ENCODE measurements around the gene ZNF273.

ZNF273 gene

GRCh38 chr7:64876792-64877713 is 26.0 kb upstream of the ZNF273 start:
- DNase-seq (ENCODE audit: low read depth in 2 of 2), result no peak

DNA sequence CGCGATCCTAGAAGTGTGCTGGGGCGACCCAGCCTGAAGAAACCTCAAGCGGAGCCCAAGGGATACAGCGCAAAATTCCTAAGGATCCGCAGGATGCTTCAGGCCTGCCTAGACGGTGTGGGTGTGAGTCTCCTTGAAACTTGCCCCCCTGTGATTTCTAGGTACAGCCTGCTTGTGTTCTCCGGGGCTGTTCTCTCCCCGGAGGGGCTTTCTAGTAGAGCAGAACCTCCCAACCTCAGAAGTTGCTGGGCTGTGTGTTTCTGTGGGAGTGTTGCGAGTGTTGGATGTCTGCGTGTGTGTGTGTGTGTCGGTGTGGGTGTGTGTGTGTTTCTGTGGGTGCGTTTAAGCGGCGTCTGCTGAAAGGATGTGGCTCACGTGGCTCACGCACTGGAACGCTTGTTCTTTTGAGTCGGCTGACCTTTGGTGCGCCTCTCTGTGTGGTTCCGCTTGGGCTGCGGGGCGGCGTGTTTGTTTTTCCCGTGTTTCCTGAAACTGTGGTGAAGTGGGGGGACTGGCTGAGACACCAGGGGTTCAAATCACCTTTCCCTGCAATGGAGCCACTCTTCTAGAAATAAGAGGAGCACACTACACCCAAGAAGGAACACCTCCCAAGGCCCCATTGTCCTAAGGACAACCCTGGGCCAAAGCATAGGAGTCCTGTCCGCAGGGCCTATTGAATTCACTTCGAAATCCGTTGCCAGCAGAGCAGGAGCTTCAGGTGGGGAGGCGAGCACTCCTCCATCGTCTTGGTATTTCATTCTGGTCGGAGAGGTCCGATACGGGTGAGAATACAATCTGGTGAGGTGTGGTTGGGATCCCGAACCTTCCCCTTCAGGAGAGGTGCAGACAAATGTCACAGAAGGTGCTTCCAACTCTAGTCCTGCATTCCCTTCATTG is 25.1 kb upstream of the ZNF273 start:
- no peak for DNase-seq (ENCODE audit: low read depth in 2 of 2)

DNA sequence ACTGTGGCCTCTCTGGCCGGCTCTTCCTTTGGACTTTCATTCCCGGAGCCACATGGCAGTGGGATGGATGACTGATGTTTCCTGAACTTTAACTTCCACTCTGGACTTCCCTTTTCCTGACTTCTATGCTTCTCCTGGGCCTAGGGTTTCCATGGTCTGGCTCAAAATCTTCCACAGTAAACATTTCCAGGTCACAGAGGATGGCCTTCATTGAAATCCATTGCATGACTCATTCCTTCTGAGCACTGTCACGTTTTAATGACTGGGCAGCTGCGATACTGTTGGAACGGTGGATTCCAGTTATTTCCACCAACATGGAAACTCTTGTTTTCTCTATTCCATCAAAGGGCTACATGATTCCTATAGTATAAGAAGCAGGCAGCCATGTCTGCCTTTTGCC is 24.4 kb upstream of the ZNF273 start:
- no peak for DNase-seq (ENCODE audit: low read depth in 2 of 2)

GRCh38 chr7:64879086-64879730 is 23.9 kb upstream of the ZNF273 start:
- DNase-seq (ENCODE audit: low read depth in 2 of 2), result no peak

- DNase-seq (ENCODE audit: low read depth in 2 of 2), result no peak
Measured at GRCh38 chr7:64879800-64880199, 23.3 kb upstream of the ZNF273 start.

DNA sequence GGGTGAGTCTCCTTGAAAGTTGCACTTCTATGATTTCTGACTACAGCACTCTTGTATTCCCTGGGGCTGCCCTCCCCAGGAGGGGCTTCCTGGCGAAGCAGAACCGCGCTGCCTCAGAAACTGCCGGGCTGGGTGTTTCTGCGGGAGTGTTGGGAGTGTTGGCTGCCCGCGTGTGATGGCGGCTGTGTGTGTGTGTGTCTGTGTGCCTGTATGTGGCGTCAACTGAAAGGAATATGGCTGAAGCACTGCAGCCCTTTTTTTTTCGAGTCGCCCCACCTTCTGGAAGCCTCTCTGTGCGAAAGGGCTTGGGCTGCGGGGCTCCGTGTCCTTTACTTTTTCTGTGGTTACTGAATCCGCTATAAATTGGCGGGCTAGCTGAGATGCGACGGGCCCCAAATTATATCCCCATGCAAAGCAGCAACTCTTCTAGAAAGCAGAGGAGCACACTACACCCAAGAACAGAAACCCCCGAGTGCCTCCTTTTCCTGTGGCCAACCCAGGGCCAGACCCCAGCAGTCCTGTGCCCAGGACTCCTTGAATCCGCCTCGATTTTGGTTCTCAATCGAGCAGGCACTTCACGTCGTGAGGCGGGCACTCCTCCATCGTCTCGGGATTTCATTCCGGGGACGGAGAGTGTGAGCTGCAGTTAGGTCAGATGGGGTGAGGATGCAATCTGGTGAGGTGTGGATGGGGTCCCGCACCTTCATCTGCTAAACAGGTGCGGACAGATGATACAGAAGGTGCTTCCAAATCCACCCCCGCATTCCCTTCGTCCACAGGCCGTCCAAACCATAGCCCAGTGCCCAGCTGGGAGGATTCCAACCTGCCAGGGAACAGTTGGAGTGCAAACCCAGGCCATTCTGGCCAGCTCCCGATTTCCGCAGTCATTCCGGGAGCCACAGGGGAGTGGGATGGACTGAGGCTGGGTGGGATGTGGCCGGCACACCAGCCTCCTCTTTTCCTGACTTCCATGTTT is 22.5 kb upstream of the ZNF273 start:
- DNase-seq (ENCODE audit: low read depth in 2 of 2), result no peak

DNA sequence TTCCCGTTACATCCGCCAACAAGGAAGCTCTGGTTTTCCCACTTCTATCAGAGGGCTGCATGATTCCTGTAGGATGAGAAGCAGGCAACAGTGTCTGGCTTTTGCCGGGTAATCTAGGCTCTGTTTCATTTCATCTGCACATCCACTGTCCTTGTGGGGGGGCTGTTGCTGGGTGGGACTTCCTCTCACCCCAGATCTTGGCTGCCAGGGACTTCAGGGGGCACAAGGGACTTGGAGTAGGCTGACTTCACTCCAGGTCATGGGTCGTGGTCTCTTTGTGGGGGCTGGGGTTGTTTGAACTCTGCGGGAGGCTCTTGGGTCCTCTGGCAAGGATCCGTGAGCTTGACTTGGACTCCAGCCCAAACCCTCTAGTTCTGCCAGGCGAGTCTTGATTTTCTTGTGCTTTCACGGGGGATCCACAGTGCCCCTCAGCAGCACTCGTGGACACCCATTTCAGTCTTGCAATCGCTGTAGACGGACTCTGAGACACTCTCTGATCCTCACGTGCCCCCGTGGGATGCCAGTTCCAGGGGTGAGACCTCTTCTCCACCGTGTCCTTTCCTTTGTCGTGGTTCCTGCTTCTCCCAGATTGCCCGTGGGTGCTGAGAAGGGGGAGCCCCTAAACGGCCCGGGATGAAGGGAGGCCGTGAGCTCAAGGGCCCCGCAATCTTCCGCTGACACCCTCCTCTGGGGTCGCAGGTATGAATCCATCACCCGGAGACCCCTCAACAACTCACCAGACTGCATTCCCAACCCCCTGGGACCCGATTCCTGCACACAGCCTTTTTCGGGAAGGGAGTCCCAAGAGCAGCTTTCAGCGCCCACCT is 21.4 kb upstream of the ZNF273 start:
- no peak for DNase-seq (ENCODE audit: low read depth in 2 of 2)

DNA sequence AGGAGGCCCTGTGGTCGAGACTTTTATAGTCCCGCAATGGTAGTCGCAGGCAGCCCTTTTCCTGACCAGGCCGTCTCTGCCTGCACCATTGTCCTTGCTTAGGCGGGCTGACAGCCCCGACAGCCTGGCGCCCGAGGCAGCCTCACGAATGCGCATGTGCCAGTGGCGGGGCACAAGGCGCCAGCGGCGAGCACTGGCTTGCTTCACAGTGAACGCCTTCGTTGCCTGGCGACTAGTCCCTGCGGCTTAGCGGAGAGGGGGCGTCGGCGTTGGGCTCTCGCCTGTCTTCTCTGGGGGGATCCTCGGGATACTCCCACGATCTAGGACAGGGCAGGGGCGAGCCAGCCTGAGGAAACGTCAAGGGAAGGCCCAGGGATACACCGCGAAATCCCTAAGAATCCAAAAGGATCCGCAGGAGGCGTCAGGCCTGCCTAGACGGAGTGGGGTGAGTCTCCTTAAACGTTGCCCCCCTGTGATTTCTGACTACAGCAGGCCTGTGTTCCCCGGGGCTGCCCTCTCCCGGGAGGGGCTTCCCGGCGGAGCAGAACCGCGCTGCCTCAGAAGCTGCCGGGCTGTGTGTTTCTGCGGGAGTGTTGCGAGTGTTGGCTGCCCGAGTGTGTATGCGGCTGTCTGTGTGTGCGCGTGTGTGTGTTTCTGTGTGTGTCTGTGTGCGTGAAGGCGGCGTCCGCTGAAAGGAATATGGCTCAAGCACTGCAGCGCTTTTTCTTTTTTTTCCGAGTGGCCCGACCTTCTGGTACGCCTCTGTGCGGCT is 20.5 kb upstream of the ZNF273 start:
- DNase-seq (ENCODE audit: low read depth in 2 of 2), result no peak

- DNase-seq (ENCODE audit: low read depth in 2 of 2), result no peak
Measured at GRCh38 chr7:64883113-64883905, 19.8 kb upstream of the ZNF273 start.

- no peak for DNase-seq (ENCODE audit: low read depth in 2 of 2)
Measured at GRCh38 chr7:64884085-64884912, 18.8 kb upstream of the ZNF273 start.

DNA sequence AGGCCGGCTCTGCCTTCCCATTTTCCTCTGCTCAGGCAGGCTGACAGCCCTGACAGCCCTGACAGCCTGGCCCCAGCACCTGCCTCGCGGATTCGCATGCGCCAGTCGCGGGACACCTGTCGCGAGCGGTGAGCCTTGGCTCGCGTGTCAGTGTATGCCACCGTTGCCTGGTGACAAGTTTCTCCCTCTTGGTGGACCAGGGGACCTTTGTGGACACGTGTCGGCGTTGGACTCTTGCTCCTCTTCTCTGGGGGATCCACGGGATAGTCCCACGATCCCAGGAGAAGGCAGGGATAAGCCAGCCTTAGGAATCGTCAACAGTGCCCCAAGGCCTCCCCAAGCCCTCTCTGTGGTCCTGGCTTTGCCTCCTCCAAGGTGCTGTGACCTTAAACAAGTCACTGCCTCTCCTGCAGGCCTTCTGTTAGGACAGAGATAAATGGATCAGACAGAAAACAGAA is 18.1 kb upstream of the ZNF273 start:
- no peak for DNase-seq (ENCODE audit: low read depth in 2 of 2)

- no peak for DNase-seq (ENCODE audit: low read depth in 2 of 2)
Measured at GRCh38 chr7:64885520-64886240, 17.4 kb upstream of the ZNF273 start.

- DNase-seq (ENCODE audit: low read depth in 2 of 2), result no peak
Measured at GRCh38 chr7:64886956-64887545, 16.0 kb upstream of the ZNF273 start.

DNA sequence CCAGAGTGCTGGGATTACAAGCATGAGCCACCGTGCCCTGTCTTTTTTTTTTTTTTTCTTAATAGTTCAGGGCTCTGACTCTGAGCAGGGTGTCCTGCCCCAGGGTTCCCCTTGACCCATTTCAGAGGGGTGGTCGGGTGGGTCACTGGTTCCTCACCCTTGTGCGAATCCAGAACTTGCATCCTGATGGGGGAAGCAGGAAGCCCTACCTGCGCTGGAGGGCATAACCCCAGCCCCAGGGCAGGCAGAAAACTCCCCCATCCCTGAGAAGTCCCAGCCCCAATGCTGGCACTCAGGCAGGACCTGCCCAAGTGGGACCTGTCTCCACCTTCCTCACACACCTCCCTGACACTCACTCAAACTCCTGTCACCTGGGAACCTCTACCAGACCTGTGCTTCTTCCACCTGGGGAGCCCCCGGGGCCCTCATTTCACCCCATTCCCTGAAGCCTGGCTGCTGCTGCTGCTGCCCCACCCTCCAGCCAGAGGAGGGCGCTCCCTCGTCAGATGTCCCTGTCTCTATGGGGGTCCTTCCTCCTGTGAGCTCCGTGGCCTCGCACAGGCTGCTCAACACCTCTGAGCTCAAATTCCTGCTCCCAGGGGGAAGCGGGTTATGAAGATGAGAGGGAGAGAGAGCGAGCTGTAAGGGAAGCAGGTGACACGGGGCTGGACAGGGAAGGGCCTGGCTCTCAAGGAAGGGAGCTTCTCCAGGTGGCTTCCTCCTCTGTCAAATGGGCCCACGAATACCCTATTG is 15.1 kb upstream of the ZNF273 start:
- DNase-seq (ENCODE audit: low read depth in 2 of 2), result no peak

DNA sequence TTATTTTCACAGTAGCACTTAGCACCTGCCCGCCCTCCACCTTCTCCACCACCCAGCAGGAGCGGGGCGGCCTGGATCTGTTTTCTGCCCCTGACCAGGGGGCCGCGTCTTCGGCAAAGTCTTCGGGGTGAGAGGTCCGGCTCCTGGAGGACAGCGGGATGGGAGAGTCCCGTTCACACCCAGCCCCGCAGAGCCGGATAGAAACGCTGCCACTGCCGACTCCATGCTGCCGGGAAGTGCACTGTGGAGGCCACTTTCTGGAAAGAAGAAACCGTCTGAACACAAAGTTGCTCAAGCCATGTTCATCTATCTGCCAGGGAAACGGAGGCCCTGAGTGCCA is 14.5 kb upstream of the ZNF273 start:
- no peak for DNase-seq (ENCODE audit: low read depth in 2 of 2)
